IMR-90 (cell line): ENCODE data around the gene OR6C65. TPM values are rescaled to one million over a fixed set of nuclear protein-coding genes. Genes with fewer than 3 reads are reported as not detected.

ENCODE experiments used
- ATAC-seq: fragments of 200-7000 bp; cut with Tn5 transposase; 2 replicates; pipeline ENCODE4 v1.9.1; 2020; ENCODE audit warnings: low read depth, mild to moderate bottlenecking, moderate library complexity
- BruUV-seq: library from RNA; stranded (reverse); fragments of 400-500 nt; replicated peaks from 2 replicates; lab custom pipeline; 2021; lab: Mats Ljungman, UMichigan
- CTCF ChIA-PET: fragments of 300-600 bp; formaldehyde crosslinking; extraction: SDS; loops from one replicate; lab custom pipeline; 2021; ENCODE audit warnings: antibody characterized with exemption; lab: Yijun Ruan, JAX
- POLR2A ChIA-PET: fragments of 300-600 bp; sonication (Branson Sonifier 250); formaldehyde crosslinking; loops from one replicate; lab custom pipeline; 2022; ENCODE audit warnings: antibody characterized with exemption; ENCODE audit not compliant: unreplicated experiment; lab: Charles Lee
- DNase-seq: peaks from one replicate; pipeline ENCODE4 v3.0.0; 2013
- H2AFZ ChIP-seq: replicated peaks from 2 replicates; pipeline ENCODE3; 2013; ENCODE audit warnings: low read length, mild to moderate bottlenecking; ENCODE audit not compliant: poor library complexity
- H2AK5ac ChIP-seq: 2 replicates; pipeline ENCODE4 v1.6.1; 2013; ENCODE audit warnings: low read depth, low read length, inconsistent platforms
- H2AK9ac ChIP-seq: replicated peaks from 2 replicates; pipeline ENCODE3; 2013; ENCODE audit warnings: mild to moderate bottlenecking, low read depth, low read length, moderate library complexity; ENCODE audit not compliant: poor library complexity
- H2BK120ac ChIP-seq: 2 replicates; pipeline ENCODE4 v1.6.1; 2013; ENCODE audit warnings: low read depth, low read length, inconsistent platforms
- H2BK15ac ChIP-seq: 3 replicates; pipeline ENCODE4 v1.6.1; 2013; ENCODE audit warnings: low read depth, low read length, inconsistent platforms
- H2BK20ac ChIP-seq: 2 replicates; pipeline ENCODE4 v1.6.1; 2013; ENCODE audit warnings: low read depth, mild to moderate bottlenecking, inconsistent platforms, low read length, moderate library complexity
- H2BK5ac ChIP-seq: 2 replicates; pipeline ENCODE4 v1.6.1; 2013; ENCODE audit warnings: mild to moderate bottlenecking, low read depth, low read length, inconsistent platforms; ENCODE audit not compliant: poor library complexity, severe bottlenecking
- H3K14ac ChIP-seq: replicated peaks from 2 replicates; pipeline ENCODE4 v1.6.1; 2013; ENCODE audit warnings: low read depth, low read length, inconsistent platforms
- H3K18ac ChIP-seq: 2 replicates; pipeline ENCODE4 v1.6.1; 2013; ENCODE audit warnings: low read depth, low read length, control low read depth
- H3K23ac ChIP-seq: 2 replicates; pipeline ENCODE4 v1.6.1; 2013; ENCODE audit warnings: low read depth, low read length, inconsistent platforms
- H3K27ac ChIP-seq: 2 replicates; pipeline ENCODE4 v1.5.1; 2013; ENCODE audit warnings: mild to moderate bottlenecking, control low read depth, low read length; ENCODE audit not compliant: insufficient read depth
- H3K27me3 ChIP-seq: 2 replicates; pipeline ENCODE4 v1.6.1; 2013; ENCODE audit warnings: low read length; ENCODE audit not compliant: control insufficient read depth, insufficient read depth
- H3K36me3 ChIP-seq: 2 replicates; pipeline ENCODE4 v1.6.1; 2013; ENCODE audit warnings: low read length, mixed read lengths; ENCODE audit not compliant: control insufficient read depth, insufficient read depth
- H3K4ac ChIP-seq: 2 replicates; pipeline ENCODE4 v1.6.1; 2013; ENCODE audit warnings: low read depth, low read length, inconsistent platforms
- H3K4me1 ChIP-seq: 2 replicates; pipeline ENCODE4 v1.6.1; 2013; ENCODE audit warnings: low read length, mixed read lengths; ENCODE audit not compliant: control insufficient read depth, insufficient read depth
- H3K4me2 ChIP-seq: 2 replicates; pipeline ENCODE4 v1.6.1; 2013; ENCODE audit warnings: low read depth, mild to moderate bottlenecking, control low read depth, low read length, moderate library complexity
- H3K4me3 ChIP-seq: 2 replicates; pipeline ENCODE4 v1.5.1; 2013; ENCODE audit warnings: low read depth, mild to moderate bottlenecking, control low read depth, low read length, moderate library complexity; ENCODE audit not compliant: insufficient read depth
- H3K56ac ChIP-seq: 2 replicates; pipeline ENCODE4 v1.6.1; 2013; ENCODE audit warnings: low read length, inconsistent platforms; ENCODE audit not compliant: insufficient read depth; ENCODE audit errors: extremely low read depth
- H3K79me1 ChIP-seq, 2 experiments: 2 replicates each; pipeline ENCODE4 v1.6.1; 2013; ENCODE audit warnings: low read length in 2 of 2, inconsistent platforms in 1 of 2, low read depth in 1 of 2
- H3K9ac ChIP-seq: 2 replicates; pipeline ENCODE4 v1.6.1; 2013; ENCODE audit warnings: low read depth, low read length, control low read depth
- H3K9me1 ChIP-seq: 2 replicates; pipeline ENCODE4 v1.6.1; 2013; ENCODE audit warnings: low read length, inconsistent platforms; ENCODE audit not compliant: insufficient read depth
- H3K9me3 ChIP-seq: 2 replicates; pipeline ENCODE4 v1.6.1; 2013; ENCODE audit warnings: low read length; ENCODE audit not compliant: control insufficient read depth, insufficient read depth
- H4K20me1 ChIP-seq: 2 replicates; pipeline ENCODE4 v1.6.1; 2013; ENCODE audit warnings: low read length, inconsistent platforms; ENCODE audit not compliant: insufficient read depth
- H4K5ac ChIP-seq: 2 replicates; pipeline ENCODE4 v1.6.1; 2013; ENCODE audit warnings: mild to moderate bottlenecking, low read depth, low read length, control low read depth
- H4K8ac ChIP-seq, 2 experiments: 2 replicates each; pipeline ENCODE4 v1.6.1; 2013; ENCODE audit warnings: low read depth in 2 of 2, low read length in 2 of 2, control low read depth in 1 of 2, inconsistent platforms in 1 of 2
- H4K91ac ChIP-seq: 2 replicates; pipeline ENCODE4 v1.6.1; 2013; ENCODE audit warnings: low read depth, low read length, inconsistent platforms; ENCODE audit not compliant: insufficient read depth
- BHLHE40 ChIP-seq: fragments of 150-350 bp; IDR thresholded peaks from 2 replicates; pipeline ENCODE4 v1.6.1; 2016; ENCODE audit warnings: mild to moderate bottlenecking, low read depth, low read length
- CEBPB ChIP-seq: IDR thresholded peaks from 2 replicates; pipeline ENCODE4 v1.6.1; 2012; ENCODE audit warnings: low read depth, low read length, improper control_type of control experiment
- CHD1 ChIP-seq: IDR thresholded peaks from 2 replicates; pipeline ENCODE4 v1.6.1; 2012; ENCODE audit warnings: low read depth, low read length, improper control_type of control experiment
- FOS ChIP-seq: fragments of 150-350 bp; IDR thresholded peaks from 2 replicates; pipeline ENCODE4 v1.6.1; 2016; ENCODE audit warnings: low read depth, low read length
- MAFK ChIP-seq: IDR thresholded peaks from 2 replicates; pipeline ENCODE4 v1.6.1; 2012; ENCODE audit warnings: low read depth, low read length, improper control_type of control experiment
- MXI1 ChIP-seq: IDR thresholded peaks from 2 replicates; pipeline ENCODE4 v1.6.1; 2012; ENCODE audit warnings: low read depth, mild to moderate bottlenecking, low read length, moderate library complexity, borderline replicate concordance
- NFE2L2 ChIP-seq: fragments of 150-350 bp; IDR thresholded peaks from 2 replicates; pipeline ENCODE4 v1.6.1; 2016; ENCODE audit warnings: low read depth, mild to moderate bottlenecking, low read length
- RAD21 ChIP-seq: IDR thresholded peaks from 2 replicates; pipeline ENCODE4 v1.6.1; 2012; ENCODE audit warnings: low read length, improper control_type of control experiment
- USF2 ChIP-seq: fragments of 150-350 bp; IDR thresholded peaks from 2 replicates; pipeline ENCODE4 v1.6.1; 2017; ENCODE audit warnings: mild to moderate bottlenecking, antibody characterized with exemption, low read length, low read depth
- WGBS, 2 experiments: methylation state at CpG; one replicate each; pipeline versions ENCODE4 v1.1.5 to v1.1.7; 2013; ENCODE audit warnings: missing lambda C conversion rate in 2 of 2; ENCODE audit not compliant: insufficient read length in 1 of 2; ENCODE audit errors: extremely low coverage in 2 of 2; 5-methylcytosine and 5-hydroxymethylcytosine counted together
- dilution Hi-C: fragments of 300-500 bp; cut with HindIII; formaldehyde crosslinking; loops from one replicate; pipeline ENCODE4 v1.14.3; 2018; ENCODE audit warnings: low sequenced_read_pairs; ENCODE audit not compliant: unreplicated experiment
- in situ Hi-C: fragments of 300-500 bp; cut with MboI; formaldehyde crosslinking; loops from 3 replicates; pipeline ENCODE4 v1.14.3; 2019; ENCODE audit warnings: low sequenced_read_pairs, inconsistent platforms, mixed read lengths
- intact Hi-C: fragments of 100-400 bp; cut with micrococcal nuclease; formaldehyde crosslinking; loops from 2 replicates; pipeline ENCODE4 v1.10.0; 2022
- polyA plus RNA-seq, 3 experiments: library from polyadenylated mRNA; depleted of rRNA; stranded (reverse); fragments of >200 nt; gene quantifications; 2 replicates each; pipeline ENCODE4 v1.2.3, GENCODE V29; 2012; ENCODE audit warnings: low replicate concordance in 1 of 3
- total RNA-seq: library from RNA; depleted of rRNA; stranded (reverse); fragments of >200 nt; gene quantifications from 2 replicates; pipeline ENCODE4 v1.2.3, GENCODE V29; 2012

OR6C65 gene
- total and polyA plus RNA-seq, 2 of the 4 experiments (the other 2 are of a cell fraction), result not detected

- Histone ChIP-seq H2BK5ac (no peak overlapping the region), H2BK20ac (no peak overlapping the region), H3K79me1 (no peaks in the 10 kb centered on the region), H2BK15ac (no peak overlapping the region), H2AFZ (no peak overlapping the region), H4K8ac (no peak overlapping the region), H3K4me1 (no peaks in the 10 kb centered on the region), H3K4me2 (no peak overlapping the region), H3K56ac (no peak overlapping the region), H3K27ac (no peak overlapping the region), H3K27me3 (no peaks in the 10 kb centered on the region), H3K14ac (no peak overlapping the region), H3K9me1 (no peaks in the 10 kb centered on the region), H3K4me3 (no peak overlapping the region), H4K91ac (no peak overlapping the region), H3K4ac (no peak overlapping the region), H3K18ac (no peak overlapping the region), H4K5ac (no peak overlapping the region), H2AK5ac (no peak overlapping the region), H3K23ac (no peak overlapping the region), H3K9ac (no peak overlapping the region), H3K36me3 (no peaks in the 10 kb centered on the region), H3K9me3 (no peaks in the 10 kb centered on the region), H2AK9ac (no peak overlapping the region), H2BK120ac (no peak overlapping the region), H4K20me1 (no peaks in the 10 kb centered on the region)
- dilution Hi-C loops, result no loop called here
- no peak for TF ChIP-seq USF2
- TF ChIP-seq RAD21, result no peak
- no peak for TF ChIP-seq NFE2L2
- TF ChIP-seq CEBPB, result no peak
- no peak for TF ChIP-seq MAFK
- TF ChIP-seq BHLHE40, result no peak
- TF ChIP-seq MXI1, result no peak
- TF ChIP-seq CHD1, result no peak
- no peak for TF ChIP-seq FOS
- DNase-seq (no peak), ATAC-seq (no peak)
- BruUV-seq, result no TSS peak
- WGBS, 2 experiments, result no CpG with 5 or more reads among the region's 2 CpGs
- CTCF ChIA-PET, result no interaction called here
- intact Hi-C loops, result no loop called here
- POLR2A ChIA-PET, result no interaction called here
- in situ Hi-C loops, result no loop called here
These were observed 20.1 kb downstream of the OR6C65 start for GRCh38 chr12:55420307-55420962.
